Muscle of back (tissue), 11 donors: ENCODE measurements around the gene IFNK. TPM values are rescaled to one million over a fixed set of nuclear protein-coding genes. Genes with fewer than 3 reads are reported as not detected.

Experiments
- DNase-seq, 3 donors: peaks; one replicate each; pipeline versions ENCODE4 v3.0.0 to v3.0.0-alpha.2; 2013
- polyA plus RNA-seq, 10 donors: library from polyadenylated mRNA; unstranded; fragments of 120-200 nt; gene quantifications; one replicate each; pipeline ENCODE4 v1.2.1, GENCODE V29; 2013; ENCODE audit not compliant: insufficient read length in 10 of 10

IFNK gene
- polyA plus RNA-seq, 10 donors: not detected

- peak in 2 of 3 donors; percentile 78 to 94 for DNase-seq
Measured at GRCh38 chr9:27572918-27573633, 49.0 kb downstream of the IFNK start, which contains the start of gene C9orf72. TSS of gene C9orf72 (minus strand) at chr9:27573481. CDS start at chr9:27567120, 6,361 bp downstream.

- DNase-seq: peak; percentile 94 to 98 (median 97)
Measured at GRCh38 chr9:27573634-27574590, 49.8 kb downstream of the IFNK start.

Other genes with a start within 250 kb of the IFNK start
- gene EQTN, start 227.1 kb upstream of the IFNK start, polyA plus RNA-seq: not detected
- gene MOB3B, start 5.5 kb downstream of the IFNK start, polyA plus RNA-seq: 1 to 10 TPM; 2.4 to 5.1 (median 2.7) TPM
- gene C9orf72, start 49.2 kb downstream of the IFNK start, polyA plus RNA-seq: 10 to 100 TPM; 10.9 to 24.6 (median 14.4) TPM